Calu3 (cell line): ENCODE measurements around the gene BZW2. TPM values are rescaled to one million over a fixed set of nuclear protein-coding genes. Genes with fewer than 3 reads are reported as not detected.

Experiments
- BruUV-seq: library from RNA; stranded (reverse); fragments of 400-500 nt; replicated peaks from 2 replicates; lab custom pipeline; 2021; lab: Mats Ljungman, UMichigan
- CTCF ChIA-PET: fragments of 300-600 bp; sonication (Branson Sonifier 250); formaldehyde crosslinking; loops from one replicate; lab custom pipeline; 2022; ENCODE audit warnings: antibody characterized with exemption; lab: Charles Lee
- DNase-seq: peaks from one replicate; pipeline ENCODE4 v3.0.0; 2022
- H3K27ac Mint-ChIP-seq: one replicate; pipeline ENCODE4 v1.8.0; 2022; ENCODE audit warnings: mixed read lengths; ENCODE audit not compliant: unreplicated experiment
- H3K27me3 Mint-ChIP-seq: one replicate; pipeline ENCODE4 v1.8.0; 2022; ENCODE audit warnings: mixed read lengths; ENCODE audit not compliant: unreplicated experiment
- H3K36me3 Mint-ChIP-seq: one replicate; pipeline ENCODE4 v1.8.0; 2022; ENCODE audit warnings: mild to moderate bottlenecking, moderate library complexity, mixed read lengths; ENCODE audit not compliant: insufficient read depth, unreplicated experiment
- H3K4me1 Mint-ChIP-seq: one replicate; pipeline ENCODE4 v1.8.0; 2022; ENCODE audit warnings: mild to moderate bottlenecking, low read depth, mixed read lengths; ENCODE audit not compliant: unreplicated experiment
- H3K4me3 Mint-ChIP-seq: one replicate; pipeline ENCODE4 v1.8.0; 2022; ENCODE audit warnings: mild to moderate bottlenecking, low read depth, moderate library complexity, mixed read lengths; ENCODE audit not compliant: unreplicated experiment
- H3K9me3 Mint-ChIP-seq: one replicate; pipeline ENCODE4 v1.8.0; 2022; ENCODE audit warnings: low read depth, mixed read lengths; ENCODE audit not compliant: unreplicated experiment
- CTCF ChIP-seq: fragments of 200-600 bp; IDR thresholded peaks from one replicate; pipeline ENCODE4 v1.8.0; 2022; ENCODE audit warnings: antibody characterized with exemption; ENCODE audit not compliant: unreplicated experiment
- intact Hi-C: fragments of 100-400 bp; cut with micrococcal nuclease; formaldehyde crosslinking; loops from one replicate; pipeline ENCODE4 v1.10.0; 2022; ENCODE audit not compliant: unreplicated experiment
- total RNA-seq: library from RNA; stranded (reverse); gene quantifications from 2 replicates; pipeline ENCODE4 v1.2.3, GENCODE V29; 2022

Gene BZW2
- total RNA-seq, 1 experiment from 2014 or later: 194 TPM

GRCh38 chr7:16615228-16615627, 30.8 kb upstream of the BZW2 start:
- H3K27ac Mint-ChIP-seq: no peak overlapping the region
- no peaks in the 10 kb centered on the region for H3K9me3 Mint-ChIP-seq
- no peaks in the 10 kb centered on the region for H3K27me3 Mint-ChIP-seq
- BruUV-seq: no TSS peak
- CTCF ChIA-PET: interaction anchor here (0.8 kb wide), 1 partner anchor 13 kb away, joined by 5 read pairs; no protein-coding TSS in a partner anchor
- H3K4me3 Mint-ChIP-seq: no peak overlapping the region
- peaks cover 28% of the 10 kb centered on the region for H3K4me1 Mint-ChIP-seq
- TF ChIP-seq CTCF: no peak
- intact Hi-C loops: no loop called here
- peaks cover 11% of the 10 kb centered on the region for H3K36me3 Mint-ChIP-seq
- no peak for DNase-seq

GRCh38 chr7:16616122-16616521, 29.9 kb upstream of the BZW2 start:
- intact Hi-C loops: no loop called here
- Mint-ChIP-seq H3K4me1 (peaks cover 22% of the 10 kb centered on the region), H3K9me3 (no peaks in the 10 kb centered on the region), H3K4me3 (no peak overlapping the region), H3K36me3 (peaks cover 15% of the 10 kb centered on the region), H3K27ac (no peak overlapping the region), H3K27me3 (no peaks in the 10 kb centered on the region)
- TF ChIP-seq CTCF: no peak
- CTCF ChIA-PET: interaction anchor here (0.6 kb wide), 1 partner anchor 189 kb away, joined by 4 read pairs; the partner anchor contains the start of gene AGR2
- DNase-seq: no peak
- no TSS peak for BruUV-seq

GRCh38 chr7:16616542-16616941, 29.4 kb upstream of the BZW2 start:
- Mint-ChIP-seq H3K36me3 (peaks cover 15% of the 10 kb centered on the region), H3K9me3 (no peaks in the 10 kb centered on the region), H3K4me1 (peaks cover 18% of the 10 kb centered on the region), H3K27ac (no peak overlapping the region), H3K27me3 (no peaks in the 10 kb centered on the region), H3K4me3 (no peak overlapping the region)
- no peak for TF ChIP-seq CTCF
- intact Hi-C loops: no loop called here
- BruUV-seq: no TSS peak
- CTCF ChIA-PET: interaction anchor here (0.6 kb wide), 1 partner anchor 188 kb away, joined by 4 read pairs; the partner anchor contains the start of gene AGR2
- DNase-seq: no peak

GRCh38 chr7:16619979-16620408, 26.0 kb upstream of the BZW2 start:
- Mint-ChIP-seq H3K4me3 (no peak overlapping the region), H3K27me3 (no peaks in the 10 kb centered on the region), H3K36me3 (peaks cover 21% of the 10 kb centered on the region), H3K4me1 (peaks cover 19% of the 10 kb centered on the region), H3K9me3 (no peaks in the 10 kb centered on the region), H3K27ac (no peak overlapping the region)
- no peak for DNase-seq
- CTCF ChIA-PET: no interaction called here
- BruUV-seq: no TSS peak
- no peak for TF ChIP-seq CTCF
- intact Hi-C loops: no loop called here
